NCI-H1436 treated with DMSO at 0.1 percent for 48 hours (cell line): ENCODE measurements around the gene TMED4.
"Not testable (repeated sequence)": the region's sequence is repeated elsewhere in the genome, so short reads cannot be mapped to it uniquely, and the experiment has no call there.

Experiments used
- DNase-seq: peaks from one replicate; lab custom pipeline; 2025; lab: John Stamatoyannopoulos, UW

Gene TMED4

DNA sequence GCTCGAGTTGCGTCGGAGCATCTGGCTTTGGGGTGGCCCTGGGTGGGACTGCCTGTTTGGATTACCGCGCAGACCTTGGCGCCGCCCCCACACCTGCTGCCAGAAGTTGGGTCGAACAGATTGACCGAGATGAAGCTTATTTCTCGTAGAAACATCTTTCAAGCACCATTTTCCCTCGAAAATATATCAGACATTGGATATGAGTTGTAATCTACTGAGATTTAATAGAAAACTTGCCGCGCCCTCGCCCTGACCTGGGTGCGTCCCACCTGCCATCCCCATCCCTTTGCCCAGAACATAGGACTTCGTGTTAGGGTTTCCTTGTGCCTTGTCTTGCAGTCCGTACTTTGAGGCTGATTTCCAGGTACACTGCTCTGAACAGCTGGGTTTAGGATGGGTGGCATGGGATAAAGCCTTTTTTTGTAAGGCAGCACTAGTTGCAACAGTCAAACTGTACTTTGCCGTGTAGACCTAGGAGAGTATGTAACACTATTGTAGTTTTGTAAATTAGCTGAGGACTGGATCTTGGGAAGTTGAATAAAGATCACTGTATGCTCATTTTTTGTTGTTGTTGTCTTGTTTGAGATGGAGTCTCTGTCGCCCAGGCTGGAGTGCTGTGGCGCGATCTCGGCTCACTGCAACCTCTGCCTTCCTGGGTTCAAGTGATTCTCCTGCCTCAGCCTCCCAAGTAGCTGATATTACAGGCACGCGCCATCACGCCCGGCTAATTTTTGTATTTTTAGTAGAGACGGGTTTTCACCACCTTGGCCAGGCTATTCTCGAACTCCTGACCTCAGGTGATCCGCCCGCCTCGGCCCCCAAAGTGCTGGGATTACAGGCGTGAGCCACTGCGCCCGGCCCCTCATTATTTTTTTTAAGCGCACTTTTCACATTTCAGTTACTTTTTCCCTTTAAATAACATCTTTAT is 25.4 kb upstream of the TMED4 start:
- DNase-seq: no peak

DNA sequence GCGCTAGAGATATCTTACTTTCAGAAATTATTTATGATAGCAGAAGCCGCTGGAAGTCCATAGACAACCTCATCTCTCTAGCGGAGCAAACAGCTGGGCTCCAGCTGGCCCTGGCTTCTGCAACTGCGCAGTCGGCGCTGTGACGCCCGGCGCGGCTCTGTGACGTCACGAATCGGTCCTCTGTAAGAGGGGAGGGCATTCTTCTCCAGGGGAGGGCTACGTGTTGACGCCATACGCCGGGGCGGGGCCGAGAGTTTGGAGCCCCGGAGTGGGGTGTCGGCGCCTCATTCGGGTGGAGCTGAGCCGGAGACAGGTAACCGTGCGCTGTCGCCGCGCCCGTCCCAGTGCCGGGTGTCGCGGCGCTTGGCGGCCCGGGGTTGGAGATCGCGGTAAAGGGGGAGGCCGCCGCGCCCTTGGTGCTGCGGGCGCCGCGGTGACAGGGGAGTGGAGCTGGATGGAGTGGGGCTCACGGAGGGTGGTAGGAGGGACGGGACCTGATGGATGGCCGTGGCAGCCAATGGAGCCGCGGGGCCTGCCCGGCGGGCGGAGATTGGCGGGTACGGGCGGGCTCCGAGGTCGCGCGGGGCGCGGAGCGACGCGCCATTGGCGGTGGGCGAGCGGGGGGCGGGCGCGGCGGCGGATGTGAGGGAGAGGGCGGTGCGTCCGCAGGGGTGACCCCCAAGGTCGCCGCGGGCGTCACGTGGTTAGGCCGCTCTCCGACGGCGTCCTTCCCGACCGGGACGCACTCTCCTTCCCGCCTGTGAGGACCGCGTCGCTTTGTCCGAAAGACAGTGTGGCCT is 24.5 kb upstream of the TMED4 start, which contains the start of gene OGDH:
TSS of gene OGDH (plus strand) at position 287 of the 800 bp plus-strand sequence. CDS start 17,717 bp downstream, outside the sequence.
- DNase-seq: peak; percentile 88

DNA sequence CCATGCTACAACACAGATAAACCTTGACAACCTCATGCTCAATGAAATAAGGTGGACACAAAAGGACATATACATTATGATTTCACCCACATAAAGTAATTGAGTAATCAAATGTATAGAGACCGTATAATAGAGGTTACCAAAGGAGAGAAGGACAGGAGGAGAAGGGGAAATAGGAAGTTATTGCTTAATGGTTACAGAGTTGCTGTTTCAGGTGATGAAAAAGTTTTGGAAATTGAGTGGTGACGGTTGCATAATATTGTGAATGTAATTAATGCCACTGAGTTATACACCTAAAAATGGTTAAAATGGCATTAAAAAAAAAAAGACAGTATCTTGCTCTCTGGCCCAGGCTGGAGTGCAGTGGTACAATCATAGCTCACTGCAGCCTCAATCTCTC is 22.9 kb upstream of the TMED4 start:
- DNase-seq: no peak

DNA sequence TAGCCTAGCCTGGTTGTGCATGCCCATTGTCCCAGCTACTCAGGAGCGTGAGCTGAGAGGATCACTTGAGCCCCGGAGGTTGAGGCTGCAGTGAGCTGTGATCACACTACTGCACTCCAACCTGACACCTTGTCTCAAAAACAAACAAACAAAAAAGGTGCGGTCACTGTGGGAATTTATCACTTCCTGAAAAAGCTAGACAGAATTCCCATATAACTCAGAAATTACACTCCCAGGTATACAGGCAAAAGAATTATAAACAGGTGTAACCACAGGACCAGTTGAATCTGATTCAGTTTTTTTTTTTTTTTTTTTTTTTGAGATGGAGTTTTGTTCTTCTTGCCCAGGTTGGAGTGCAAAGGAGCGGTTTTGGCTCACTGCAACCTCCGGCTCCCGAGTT is 21.2 kb upstream of the TMED4 start:
- no peak for DNase-seq

DNA sequence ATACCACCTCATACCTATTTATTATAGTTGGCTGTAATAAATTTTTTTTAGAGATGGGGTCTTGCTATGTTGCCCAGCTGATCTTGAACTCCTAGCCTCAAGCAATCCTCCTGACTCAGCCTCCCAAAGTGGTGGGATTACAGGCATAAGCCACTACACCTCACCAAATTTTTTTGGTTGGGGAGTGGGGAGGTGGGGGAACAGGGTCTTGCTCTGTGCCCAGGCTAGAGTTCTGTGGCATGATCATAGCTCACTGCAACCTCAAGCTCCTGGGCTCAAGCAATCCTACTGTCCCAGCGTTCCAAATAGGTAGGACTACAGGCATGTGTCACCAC is 20.5 kb upstream of the TMED4 start:
- DNase-seq: no peak

DNA sequence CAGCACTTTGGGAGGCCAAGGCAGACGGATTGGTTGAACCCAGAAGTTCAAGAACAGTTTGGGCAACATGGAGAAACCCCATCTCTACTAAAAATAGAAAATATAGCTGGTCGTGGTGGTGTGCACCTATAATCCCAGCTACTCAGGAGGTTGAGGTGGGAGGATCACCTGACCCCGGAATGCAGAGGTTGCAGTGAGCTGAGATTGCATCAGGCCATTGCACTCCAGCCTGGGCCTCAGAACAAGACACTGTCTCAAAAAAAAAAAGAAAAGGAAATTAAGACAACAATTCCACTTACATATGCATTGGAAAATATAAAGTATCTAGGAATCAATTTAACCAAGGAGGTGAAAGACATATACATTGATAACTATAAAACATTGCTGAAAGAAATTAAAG is 17.2 kb upstream of the TMED4 start:
- DNase-seq: no peak

DNA sequence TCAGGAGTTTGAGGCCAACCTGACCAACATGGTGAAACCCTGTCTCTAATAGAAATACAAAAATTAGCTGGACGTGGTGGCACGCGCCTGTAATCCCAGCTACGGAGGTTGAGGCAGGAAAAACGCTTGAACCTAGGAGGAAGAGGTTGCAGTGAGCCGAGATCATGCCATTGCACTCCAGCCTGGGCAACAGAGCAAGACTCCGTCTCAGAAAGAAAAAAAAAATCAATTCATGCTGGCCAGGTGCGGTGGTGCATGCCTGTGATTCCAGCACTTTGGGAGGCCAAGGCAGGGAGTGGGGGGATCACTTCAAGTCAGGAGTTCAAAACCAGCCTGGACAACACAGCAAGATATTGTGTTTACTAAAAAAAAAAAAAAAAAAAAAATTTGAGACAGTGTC is 15.2 kb upstream of the TMED4 start:
- DNase-seq: not testable (repeated sequence)

DNA sequence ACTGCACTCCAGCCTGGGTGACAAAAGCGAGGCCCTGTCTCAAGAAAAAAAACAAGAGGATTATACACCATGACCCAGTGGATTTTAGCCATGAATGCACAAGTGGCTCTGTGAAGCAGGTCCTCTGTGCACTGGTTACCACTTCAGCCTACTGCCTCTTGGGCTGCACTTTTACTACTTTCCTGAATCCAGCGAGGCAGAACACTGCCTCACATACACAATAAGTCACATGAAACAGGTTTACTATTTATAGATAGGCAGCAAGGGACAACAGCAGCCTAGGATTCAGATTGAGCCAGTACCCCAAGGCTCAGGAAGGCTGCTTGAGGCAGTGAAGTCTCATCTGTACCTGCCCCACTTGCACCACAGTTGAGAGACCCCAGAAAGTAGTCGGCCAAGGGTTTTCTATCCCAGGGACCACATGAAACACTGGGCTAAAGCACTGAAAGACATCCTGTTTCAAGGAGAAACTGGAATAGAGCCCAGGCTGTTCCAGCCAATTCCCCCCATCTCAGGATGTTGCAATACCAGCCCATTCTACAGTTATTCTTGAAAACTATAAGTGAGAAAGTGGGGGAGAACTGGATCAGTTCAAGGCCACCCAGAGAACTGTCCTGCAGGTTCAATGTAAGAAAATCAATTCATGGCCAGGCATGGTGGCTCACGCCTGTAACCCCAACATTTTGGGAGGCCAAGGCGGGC is 14.1 kb upstream of the TMED4 start:
- DNase-seq: no peak

DNA sequence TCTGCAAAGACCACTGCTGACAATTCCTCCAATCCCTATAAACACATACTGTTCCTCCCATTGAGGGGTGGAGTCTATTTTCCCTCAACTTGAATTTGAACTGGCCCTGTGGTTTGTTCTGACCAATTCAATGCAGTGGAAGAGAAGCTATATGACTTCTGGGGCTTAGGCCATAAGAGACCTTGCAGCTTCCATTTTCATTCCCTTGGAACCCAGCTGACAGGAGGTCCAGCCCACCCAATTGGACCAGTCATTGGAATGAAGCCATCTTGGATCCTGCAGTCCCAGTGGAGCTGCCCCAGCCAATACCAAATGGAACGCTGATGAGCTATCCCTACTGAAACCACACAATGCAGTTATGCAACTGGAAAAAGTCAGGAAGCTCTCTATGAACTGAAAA is 8.9 kb upstream of the TMED4 start:
- DNase-seq: no peak

DNA sequence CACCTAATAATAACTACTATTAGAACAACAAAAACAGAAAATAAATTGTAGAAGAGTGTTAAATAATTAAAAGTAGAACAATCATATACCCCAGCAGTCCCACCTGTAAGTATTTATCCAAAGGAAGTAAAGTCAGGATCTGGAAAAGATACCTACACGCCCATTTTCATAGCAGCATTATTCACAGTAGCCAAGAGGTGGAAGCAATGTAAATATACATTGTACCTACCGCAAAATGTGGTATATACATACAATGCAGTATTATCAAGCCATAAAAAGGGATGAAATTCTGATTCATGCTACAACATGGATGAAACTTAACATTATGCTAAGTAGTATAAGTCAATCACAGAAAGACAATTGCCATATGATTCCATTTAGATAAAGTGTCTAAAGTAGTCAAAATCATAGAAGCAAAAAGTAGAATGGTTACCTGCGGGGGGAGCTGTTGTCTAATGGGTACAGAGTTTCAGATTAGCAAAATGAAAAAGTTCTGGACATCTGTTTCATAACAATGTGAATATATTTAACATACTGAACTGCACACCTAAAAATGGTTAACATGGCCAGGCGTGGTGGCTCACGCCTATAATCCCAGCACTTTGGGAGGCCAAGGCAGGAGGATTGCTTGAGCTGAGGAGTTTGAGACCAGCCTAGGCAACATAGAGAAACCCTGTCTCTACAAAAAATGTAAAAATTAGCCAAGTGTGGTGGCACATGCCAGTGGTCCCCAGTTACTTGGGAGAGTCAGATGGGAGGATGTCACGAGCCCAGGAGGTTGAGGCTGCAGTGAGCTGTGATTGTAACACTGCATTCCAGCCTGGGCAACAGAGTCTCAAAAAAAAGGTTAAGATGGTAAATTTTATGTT is 6.0 kb upstream of the TMED4 start:
- no peak for DNase-seq

DNA sequence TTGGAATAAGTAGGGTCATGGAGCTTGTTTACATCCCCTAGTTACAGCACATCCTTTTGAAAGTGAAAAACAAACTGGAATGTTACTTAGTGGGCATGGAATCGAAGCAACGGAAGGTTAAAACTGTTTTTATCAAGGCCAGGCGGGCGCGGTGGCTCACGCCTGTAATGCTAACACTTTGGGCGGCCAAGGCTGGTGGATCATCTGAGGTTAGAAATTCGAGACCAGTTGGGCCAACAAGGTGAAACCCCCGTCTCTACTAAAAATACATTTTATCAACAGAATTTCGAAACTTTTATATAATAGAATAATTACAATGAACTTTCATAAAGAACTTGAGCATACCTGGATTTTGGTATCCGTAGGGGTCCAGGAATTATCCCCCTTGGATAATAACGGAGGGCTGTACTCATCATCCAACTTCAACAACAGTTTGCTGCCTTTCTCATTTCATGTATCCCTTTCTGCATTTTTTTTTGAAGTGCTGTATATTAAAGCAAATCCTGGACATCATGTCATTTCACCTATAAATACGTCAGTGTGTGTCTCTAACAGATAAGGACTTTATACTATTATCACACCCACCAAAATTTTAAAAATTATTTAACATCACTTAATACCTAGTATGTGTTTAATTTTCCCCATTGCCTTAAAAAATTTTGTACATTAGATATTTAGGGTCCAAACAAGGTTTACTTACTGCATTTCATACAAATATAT is 1.3 kb upstream of the TMED4 start:
- no peak for DNase-seq

DNA sequence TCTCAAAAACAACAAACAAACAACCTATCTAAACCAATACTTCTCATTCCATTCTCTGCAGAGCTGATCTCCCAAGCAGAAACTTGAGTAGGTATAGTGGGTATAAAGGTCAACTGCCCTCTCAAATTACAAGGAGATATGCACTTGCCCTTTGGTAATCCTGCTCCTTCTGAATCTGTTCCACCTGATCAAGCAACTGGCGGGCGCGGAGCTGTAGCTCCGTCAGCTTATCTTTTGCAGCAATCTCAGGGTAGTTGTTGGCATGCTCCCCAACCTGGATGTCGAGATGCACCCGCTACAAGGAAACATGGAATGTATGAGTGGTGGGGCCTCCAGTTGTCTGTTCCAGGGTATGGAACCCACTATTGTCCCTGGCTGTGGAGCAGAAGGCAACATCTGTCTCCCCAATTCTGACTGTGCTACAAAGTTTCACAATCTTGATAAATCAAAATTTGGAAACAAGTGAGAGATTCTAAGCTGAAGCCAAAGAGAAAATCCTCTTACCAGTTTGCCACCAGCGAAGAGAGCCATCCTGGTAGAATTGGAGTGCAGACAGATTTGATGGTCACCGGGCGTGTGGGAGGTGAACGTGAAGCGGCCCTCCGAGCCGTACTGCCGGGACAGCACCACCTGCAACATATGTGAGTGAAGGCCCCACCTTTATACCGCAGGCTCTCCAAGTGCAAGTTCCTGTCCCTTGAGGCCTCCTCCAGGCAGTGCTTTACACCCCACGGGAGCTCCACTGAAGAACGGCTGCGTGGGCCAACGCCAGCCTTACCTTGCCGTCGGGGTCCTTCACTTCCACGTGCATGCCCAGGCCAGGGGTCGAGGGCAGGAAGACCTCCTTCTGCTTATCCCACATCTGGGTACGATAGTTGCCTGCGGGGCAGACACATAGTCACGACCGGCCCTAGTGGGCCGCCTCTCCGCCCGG is 819 bp downstream of the TMED4 start:
- no peak for DNase-seq

DNA sequence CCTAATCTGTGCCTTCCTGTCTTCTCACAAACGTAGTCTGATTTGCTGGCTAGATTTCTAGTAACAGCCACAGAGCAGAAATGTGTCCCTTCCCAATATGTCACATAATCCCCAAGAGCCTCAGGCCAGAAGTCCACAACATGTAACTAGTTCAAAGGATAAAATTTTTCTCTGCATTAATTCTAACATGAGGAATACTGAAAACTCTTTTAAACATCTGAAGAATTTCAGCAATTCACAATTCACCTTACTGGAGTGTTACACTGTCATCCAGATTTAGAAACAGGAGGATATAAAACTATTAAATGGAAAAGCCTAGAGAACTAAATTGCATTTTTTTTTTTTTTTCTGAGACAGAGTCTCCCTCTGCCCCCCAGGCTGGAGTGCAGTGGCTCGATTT is 5.8 kb downstream of the TMED4 start:
- no peak for DNase-seq

DNA sequence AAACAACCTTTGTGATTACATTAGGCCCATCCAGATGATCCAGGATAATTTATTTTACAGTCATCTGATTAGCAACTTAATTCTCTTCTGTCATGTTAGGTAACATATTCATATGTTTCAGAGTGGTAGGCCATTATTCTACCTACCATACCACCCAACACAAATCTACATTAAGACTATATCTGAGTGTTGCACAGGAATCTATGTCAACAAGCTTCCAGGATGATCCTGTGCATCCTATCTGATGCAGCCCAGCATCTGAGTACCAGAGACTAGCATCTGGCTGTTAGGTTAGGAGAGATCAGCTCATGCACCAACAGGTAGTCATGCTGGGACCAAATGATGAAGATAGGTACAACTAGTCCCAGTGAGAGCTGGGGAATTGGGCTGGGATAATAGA is 7.0 kb downstream of the TMED4 start:
- DNase-seq: no peak

DNA sequence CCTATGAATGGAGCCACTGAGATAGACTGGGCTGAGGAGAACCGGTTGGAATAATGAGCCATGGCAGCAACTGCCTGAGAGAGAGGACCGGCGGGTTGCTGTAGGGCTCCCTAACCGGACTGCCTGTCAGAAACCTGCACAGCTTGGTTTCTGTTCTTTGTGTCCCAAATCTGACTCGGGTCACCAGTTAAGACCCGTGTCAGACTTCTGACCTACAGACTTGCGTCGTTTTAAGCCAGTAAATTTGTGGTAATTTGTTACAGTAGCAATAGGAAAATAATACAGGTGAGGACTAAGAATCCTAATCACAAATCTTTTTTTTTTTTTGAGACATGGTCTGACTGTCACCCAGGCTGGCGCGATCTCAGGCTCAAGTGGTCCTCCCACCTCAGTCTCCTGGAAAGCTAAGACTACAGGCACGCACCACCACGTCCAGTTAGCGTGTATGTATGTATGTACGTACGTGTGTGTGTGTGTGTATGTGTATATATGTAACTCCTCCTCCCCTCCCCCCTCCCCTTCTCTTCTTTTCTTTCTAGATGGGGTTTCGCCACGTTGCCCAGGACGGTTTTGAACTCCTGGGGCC is 7.7 kb downstream of the TMED4 start:
- no peak for DNase-seq

DNA sequence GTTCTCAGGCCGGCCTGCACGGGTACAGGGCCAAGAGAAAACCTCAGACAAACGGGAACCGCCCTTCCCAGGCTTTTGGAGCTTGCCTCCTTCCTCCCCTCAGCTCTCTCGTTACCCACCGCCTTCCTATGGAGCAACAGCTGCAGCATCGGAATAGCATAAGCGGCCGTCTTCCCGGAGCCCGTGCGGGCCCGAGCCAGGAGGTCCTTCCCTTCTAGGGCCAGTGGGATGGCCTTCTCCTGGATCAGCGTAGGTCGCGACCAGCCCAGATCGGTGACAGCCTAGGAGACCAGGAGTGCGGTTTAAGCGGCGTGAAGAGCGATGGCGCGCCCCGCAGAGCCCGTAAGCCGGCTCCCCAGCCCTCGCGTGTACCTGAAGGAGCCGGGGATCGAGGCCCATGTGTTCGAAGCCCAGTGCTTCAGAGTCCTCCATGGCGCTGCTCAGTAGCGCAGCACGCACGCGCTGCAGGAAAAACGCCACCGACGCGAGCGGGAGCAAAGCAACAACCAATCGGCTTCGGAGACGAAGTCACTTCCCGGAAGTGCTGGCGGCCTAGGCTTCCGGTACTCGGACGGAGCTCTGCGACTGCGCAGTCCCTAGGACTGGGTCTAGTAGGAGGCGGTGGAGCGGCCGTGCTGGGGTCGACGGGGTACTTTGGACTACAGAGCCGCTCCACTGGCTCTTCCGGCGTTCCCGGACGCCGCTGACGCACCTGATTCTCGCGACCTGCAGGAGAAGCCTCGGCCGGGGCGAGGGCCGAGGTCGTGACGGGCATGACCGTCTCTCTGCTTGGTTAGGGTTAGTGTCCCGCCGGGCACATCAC is 8.4 kb downstream of the TMED4 start, which contains the start of gene DDX56:
TSS of gene DDX56 (minus strand) at position 445 of the 823 bp plus-strand sequence. CDS start at position 432, 13 bp downstream.
- peak; percentile 63 for DNase-seq

DNA sequence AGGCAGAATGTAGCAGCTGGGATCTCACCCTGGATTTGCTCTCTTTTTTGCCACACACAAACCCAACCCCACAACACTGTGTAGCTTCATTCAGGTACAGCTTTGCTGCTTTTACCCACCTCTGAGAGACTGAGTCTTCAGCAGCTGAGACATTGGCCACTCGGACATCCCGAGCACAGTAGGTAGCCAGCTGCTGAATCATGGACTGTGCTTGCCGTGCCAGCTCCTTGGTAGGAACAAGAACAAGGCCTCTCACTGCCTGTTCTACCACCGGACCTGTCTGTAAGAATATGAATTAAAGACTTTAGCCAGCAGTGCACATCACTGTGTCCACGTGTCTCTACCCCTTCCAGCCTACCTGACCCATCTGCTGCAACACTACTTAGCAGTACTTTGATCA is 9.3 kb downstream of the TMED4 start:
- DNase-seq: no peak

DNA sequence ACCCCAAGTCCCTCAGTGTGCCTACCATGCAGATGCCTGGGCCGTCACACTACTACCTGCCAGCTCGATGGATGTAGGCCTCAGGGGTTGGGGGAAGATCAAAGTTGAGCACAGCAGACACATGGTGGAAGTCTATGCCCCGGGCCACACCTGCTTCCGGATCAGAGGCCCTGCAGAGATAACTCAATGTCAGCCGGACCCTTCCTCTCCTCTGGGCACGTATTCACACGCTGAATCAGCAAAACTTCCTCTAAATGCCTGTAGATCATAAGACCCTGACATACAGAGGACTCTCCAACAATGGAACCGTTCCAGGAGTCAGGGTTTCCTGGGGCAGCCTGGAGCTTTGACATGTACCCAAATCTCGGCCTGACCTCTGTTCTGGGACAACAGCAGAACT is 12.1 kb downstream of the TMED4 start:
- DNase-seq: no peak
